HCT116 (cell line): ENCODE results near the gene PPP2R5A. TPM values are rescaled to one million over a fixed set of nuclear protein-coding genes. Genes with fewer than 3 reads are reported as not detected.

ENCODE experiments used
- ATAC-seq: fragments of 200-7000 bp; cut with Tn5 transposase; 2 replicates; pipeline ENCODE4 v1.9.1; 2020; ENCODE audit warnings: mild to moderate bottlenecking, moderate library complexity
- BruUV-seq: library from RNA; stranded (reverse); fragments of 400-500 nt; replicated peaks from 2 replicates; lab custom pipeline; 2021; lab: Mats Ljungman, UMichigan
- CTCF ChIA-PET: fragments of 300-600 bp; sonication (Branson Sonifier 250); formaldehyde crosslinking; loops from one replicate; lab custom pipeline; 2021; ENCODE audit warnings: antibody characterized with exemption; lab: Charles Lee
- POLR2A ChIA-PET: fragments of 300-600, 350-600 bp; sonication (Branson Sonifier 250); formaldehyde crosslinking; loops from one replicate; lab custom pipeline; 2021; ENCODE audit warnings: antibody characterized with exemption; lab: Charles Lee
- RAD21 ChIA-PET, 2 experiments: fragments of 300-600 bp; sonication (Branson Sonifier 250); formaldehyde crosslinking; loops; one replicate each; lab custom pipeline; 2023; ENCODE audit warnings: low total read pairs in 2 of 2; ENCODE audit not compliant: uncharacterized antibody in 2 of 2, unreplicated experiment in 2 of 2, low non-redundant PET in 1 of 2; lab: Charles Lee
- DNase-seq: peaks from one replicate; pipeline ENCODE4 v3.0.0-alpha.2; 2010; ENCODE audit warnings: low read depth, low spot score
- H2AFZ ChIP-seq: fragments of 200-600 bp; shearing (Covaris generic), sonication (generic); 2 replicates; pipeline ENCODE4 v1.6.1; 2017; ENCODE audit warnings: low read depth, mixed run types, mixed read lengths, antibody characterized with exemption, low read length; ENCODE audit not compliant: poor library complexity, severe bottlenecking
- H3K27ac ChIP-seq: 2 replicates; pipeline ENCODE4 v1.5.1; 2012; ENCODE audit warnings: low read depth, low read length
- H3K27me3 ChIP-seq: fragments of 200-600 bp; sonication (generic); 2 replicates; pipeline ENCODE4 v1.6.1; 2016; ENCODE audit warnings: mixed run types, low read length, mixed read lengths; ENCODE audit not compliant: insufficient read depth
- H3K36me3 ChIP-seq, 2 experiments: fragments of 200-500 bp in 1 of 2; fragments of 200-600 bp in 1 of 2; sonication (Bioruptor generic) in 1 of 2; sonication (generic) in 1 of 2; 2 replicates each; pipeline versions ENCODE4 v1.5.1 to v1.6.1; 2014 to 2016; ENCODE audit warnings: low read length in 2 of 2, inconsistent platforms in 1 of 2, mixed read lengths in 1 of 2, mixed run types in 1 of 2; ENCODE audit not compliant: insufficient read depth in 2 of 2, control insufficient read depth in 1 of 2
- H3K4me1 ChIP-seq, 2 experiments: fragments of 200-600 bp in 1 of 2; sonication (generic) in 1 of 2; 2 replicates each; pipeline versions ENCODE4 v1.5.1 to v1.6.1; 2012 to 2017; ENCODE audit warnings: low read length in 2 of 2, inconsistent platforms in 1 of 2, mild to moderate bottlenecking in 1 of 2, mixed read lengths in 1 of 2, mixed run types in 1 of 2, moderate library complexity in 1 of 2; ENCODE audit not compliant: insufficient read depth in 2 of 2, control insufficient read depth in 1 of 2
- H3K4me2 ChIP-seq: fragments of 200-600 bp; sonication (generic); 2 replicates; pipeline ENCODE4 v1.6.1; 2017; ENCODE audit warnings: mixed run types, low read length, mixed read lengths
- H3K4me3 ChIP-seq, 2 experiments: fragments of 200-600 bp in 1 of 2; sonication (generic) in 1 of 2; replicated peaks in 1 of 2; 2 replicates each; pipeline ENCODE4 v1.5.1; 2011 to 2016; ENCODE audit warnings: low read length in 2 of 2, control low read depth in 1 of 2, low read depth in 1 of 2, mild to moderate bottlenecking in 1 of 2, mixed read lengths in 1 of 2, mixed run types in 1 of 2
- H3K79me2 ChIP-seq: fragments of 200-600 bp; sonication (generic); 2 replicates; pipeline ENCODE4 v1.6.1; 2017; ENCODE audit warnings: mild to moderate bottlenecking, mixed run types, low read length, moderate library complexity, mixed read lengths; ENCODE audit not compliant: insufficient read depth
- H3K9ac ChIP-seq: fragments of 200-600 bp; sonication (generic); 2 replicates; pipeline ENCODE4 v1.6.1; 2016; ENCODE audit warnings: low read length, mixed read lengths
- H3K9me2 ChIP-seq: fragments of 200-600 bp; sonication (generic), shearing (Covaris generic); 2 replicates; pipeline ENCODE4 v1.6.1; 2017; ENCODE audit warnings: mixed run types, mild to moderate bottlenecking, moderate library complexity; ENCODE audit not compliant: insufficient read depth
- H3K9me3 ChIP-seq, 2 experiments: fragments of 200-500 bp in 1 of 2; fragments of 200-600 bp in 1 of 2; sonication (Bioruptor generic) in 1 of 2; sonication (generic) in 1 of 2; 2 replicates each; pipeline ENCODE4 v1.6.1; 2014 to 2017; ENCODE audit warnings: low read length in 2 of 2, mixed read lengths in 2 of 2, inconsistent platforms in 1 of 2, low read depth in 1 of 2, mild to moderate bottlenecking in 1 of 2, mixed run types in 1 of 2, moderate library complexity in 1 of 2; ENCODE audit not compliant: control insufficient read depth in 1 of 2, insufficient read depth in 1 of 2
- H4K20me1 ChIP-seq: fragments of 200-600 bp; sonication (generic), shearing (Covaris generic); 2 replicates; pipeline ENCODE4 v1.6.1; 2017; ENCODE audit warnings: mixed run types, mild to moderate bottlenecking, moderate library complexity; ENCODE audit not compliant: insufficient read depth
- ATF3 ChIP-seq: IDR thresholded peaks from 2 replicates; pipeline ENCODE4 v1.6.1; 2012
- CBX3 ChIP-seq: IDR thresholded peaks from 2 replicates; pipeline ENCODE4 v1.6.1; 2012; ENCODE audit warnings: low read depth
- CTCF ChIP-seq, 3 experiments: fragments of 200-600 bp in 1 of 3; sonication (generic) in 1 of 3; IDR thresholded peaks in 2 of 3; conservative IDR thresholded peaks in 1 of 3; 2 replicates each; pipeline ENCODE4 v1.5.1; 2012 to 2017; ENCODE audit warnings: low read depth in 2 of 3, low read length in 2 of 3, antibody characterized with exemption in 1 of 3, borderline replicate concordance in 1 of 3, control low read depth in 1 of 3, mild to moderate bottlenecking in 1 of 3, mixed read lengths in 1 of 3, mixed run types in 1 of 3, moderate library complexity in 1 of 3; ENCODE audit not compliant: insufficient read depth in 1 of 3
- ELF1 ChIP-seq: IDR thresholded peaks from 2 replicates; pipeline ENCODE4 v1.6.1; 2012; ENCODE audit warnings: low read depth, borderline replicate concordance
- EZH2 ChIP-seq: fragments of 200-600 bp; sonication (generic); IDR thresholded peaks from 2 replicates; pipeline ENCODE4 v1.6.1; 2017; ENCODE audit warnings: antibody characterized with exemption, mixed run types
- EZH2phosphoT487 ChIP-seq: fragments of 200-600 bp; IDR thresholded peaks from 2 replicates; pipeline ENCODE4 v1.6.1; 2018; ENCODE audit warnings: antibody characterized with exemption, borderline replicate concordance
- POLR2AphosphoS5 ChIP-seq: IDR thresholded peaks from 2 replicates; pipeline ENCODE4 v1.6.1; 2011; ENCODE audit warnings: mild to moderate bottlenecking, low read depth, low read length, moderate library complexity
- SP1 ChIP-seq: IDR thresholded peaks from 2 replicates; pipeline ENCODE4 v1.6.1; 2012; ENCODE audit warnings: low read depth
- SRF ChIP-seq: IDR thresholded peaks from 2 replicates; pipeline ENCODE4 v1.6.1; 2012; ENCODE audit warnings: low read depth
- ZBTB33 ChIP-seq: IDR thresholded peaks from 2 replicates; pipeline ENCODE4 v1.6.1; 2011; ENCODE audit warnings: mild to moderate bottlenecking, low read length, moderate library complexity; ENCODE audit not compliant: insufficient replicate concordance; ENCODE audit errors: extremely low read depth
- ZNF274 ChIP-seq: fragments of 200-500 bp; sonication (Bioruptor generic); IDR thresholded peaks from 2 replicates; pipeline ENCODE4 v1.6.1; 2014; ENCODE audit warnings: mild to moderate bottlenecking, low read depth, low read length, inconsistent platforms
- intact Hi-C: fragments of 100-400 bp; cut with micrococcal nuclease; formaldehyde crosslinking; loops from 2 replicates; pipeline ENCODE4 v1.10.0; 2022
- total RNA-seq: library from RNA; stranded (reverse); gene quantifications from one replicate; pipeline ENCODE4 v1.2.1, GENCODE V29; 2021; ENCODE audit not compliant: unreplicated experiment

The PPP2R5A gene
- total RNA-seq, 1 experiment from 2014 or later = 33.1 TPM

GRCh38 chr1:212254853-212255363, 30.3 kb upstream of the PPP2R5A start:
- CTCF ChIA-PET = no interaction called here
- TF ChIP-seq ZNF274 (no peak), CTCF (IDR thresholded peaks at IDR 0.05 in 2 of 3, conservative IDR thresholded peaks at IDR 0.05 in 1 of 3; ENCODE audit: borderline replicate concordance in 1 of 3, insufficient read depth in 1 of 3, low read depth in 2 of 3, low read length in 2 of 3) (no peak), EZH2phosphoT487 (no peak), ATF3 (no peak), SP1 (no peak), ZBTB33 (no peak), ELF1 (no peak), EZH2 (no peak), CBX3 (no peak), POLR2AphosphoS5 (no peak), SRF (no peak)
- Histone ChIP-seq H4K20me1 (no peaks in the 10 kb centered on the region), H3K4me3 (no peak overlapping the region), H2AFZ (no peak overlapping the region), H3K4me2 (no peak overlapping the region), H3K27ac (no peak overlapping the region), H3K9ac (no peak overlapping the region), H3K27me3 (no peaks in the 10 kb centered on the region), H3K4me1 (no peaks in the 10 kb centered on the region), H3K79me2 (no peaks in the 10 kb centered on the region), H3K9me3 (no peaks in the 10 kb centered on the region), H3K36me3 (no peaks in the 10 kb centered on the region), H3K9me2 (no peaks in the 10 kb centered on the region)
- RAD21 ChIA-PET = no interaction called here
- DNase-seq (no peak), ATAC-seq (no peak)
- POLR2A ChIA-PET = no interaction called here
- intact Hi-C loops = no loop called here
- no TSS peak for BruUV-seq
